GM19468 (cell line): Measurements from ENCODE around the gene CITED2.
A peak's percentile ranks its signal among the peaks of the same experiment; 100 is the strongest.

ENCODE experiments used
- ATAC-seq: cut with Tn5 transposase; IDR thresholded peaks from one replicate; pipeline ENCODE4 v1.9.1; 2021; ENCODE audit warnings: mild to moderate bottlenecking, moderate library complexity, moderate number of reproducible peaks; ENCODE audit not compliant: unreplicated experiment; ENCODE audit errors: extremely low read depth

The CITED2 gene

DNA sequence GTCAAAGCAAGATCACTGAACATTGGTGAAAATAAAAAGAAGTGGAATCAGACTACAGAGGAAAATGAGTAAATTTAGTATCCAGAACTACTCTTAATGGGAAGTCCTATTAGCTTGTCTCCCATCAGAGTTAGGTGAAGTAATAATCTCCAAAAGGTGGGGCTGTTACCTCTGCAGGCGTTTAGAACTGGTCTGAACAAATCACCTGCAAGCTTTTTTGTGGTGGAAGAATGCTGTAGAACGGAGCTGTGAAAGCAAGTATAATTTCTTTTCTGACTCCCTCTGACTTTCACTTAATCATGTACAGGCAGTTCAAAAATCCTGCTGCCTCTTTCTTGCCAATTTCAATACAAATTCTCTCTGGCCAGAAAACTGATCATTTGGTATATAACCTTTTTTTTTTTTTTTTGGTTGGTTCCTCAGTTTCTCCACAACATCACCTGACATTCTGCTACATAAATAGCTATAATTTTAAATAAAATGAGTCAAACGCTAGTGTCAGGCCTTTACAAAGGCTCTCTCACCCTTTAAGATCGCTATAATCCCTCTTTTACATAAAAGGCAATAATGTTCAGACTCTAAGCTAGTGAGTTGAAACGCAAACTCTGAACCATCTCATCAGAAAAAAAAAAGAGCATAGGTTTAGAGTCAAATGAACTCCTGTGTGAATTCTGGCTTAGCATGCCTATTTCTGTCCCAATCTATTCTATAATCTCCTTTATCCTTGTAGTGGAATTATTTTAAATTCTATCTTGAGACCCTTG lies 38.8 kb downstream of the CITED2 start:
- no peak for ATAC-seq

GRCh38 chr6:139334806-139335446 lies 39.5 kb downstream of the CITED2 start:
- ATAC-seq, result no peak

DNA sequence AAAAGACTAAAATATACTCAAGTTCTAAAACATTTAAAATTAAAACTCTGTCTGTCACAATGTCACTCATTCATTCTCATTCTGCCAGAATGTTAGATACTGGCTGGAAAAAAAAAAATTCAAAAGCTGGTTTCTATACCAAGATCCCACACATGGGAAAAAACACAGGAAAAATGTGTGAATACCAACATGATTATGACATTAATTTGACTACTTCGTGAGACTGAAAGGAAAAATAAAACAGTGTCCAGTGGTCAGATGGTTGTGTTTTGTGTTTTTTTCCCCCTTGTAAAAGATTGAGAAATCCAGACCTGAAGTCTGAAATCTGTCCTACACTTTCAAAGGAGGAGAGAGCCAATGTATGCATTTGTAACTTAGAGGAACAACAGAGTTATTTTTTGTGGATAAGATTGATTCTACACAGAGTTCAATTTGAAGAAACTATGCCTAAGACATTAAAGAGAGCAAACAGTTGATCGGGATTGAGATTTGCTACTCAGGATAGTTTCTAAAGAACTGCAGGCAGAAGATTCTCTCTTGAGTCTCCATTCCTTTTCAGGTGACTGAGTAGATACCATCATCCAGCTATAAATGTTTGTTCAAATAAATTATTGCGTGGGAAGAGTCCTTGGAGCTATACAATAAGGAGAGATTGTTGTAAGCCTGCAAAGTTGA lies 43.5 kb downstream of the CITED2 start:
- ATAC-seq, result no peak

GRCh38 chr6:139330306-139330705 lies 44.1 kb downstream of the CITED2 start:
- no peak for ATAC-seq

- ATAC-seq, result no peak
These were observed 45.2 kb downstream of the CITED2 start for GRCh38 chr6:139329224-139329623.

DNA sequence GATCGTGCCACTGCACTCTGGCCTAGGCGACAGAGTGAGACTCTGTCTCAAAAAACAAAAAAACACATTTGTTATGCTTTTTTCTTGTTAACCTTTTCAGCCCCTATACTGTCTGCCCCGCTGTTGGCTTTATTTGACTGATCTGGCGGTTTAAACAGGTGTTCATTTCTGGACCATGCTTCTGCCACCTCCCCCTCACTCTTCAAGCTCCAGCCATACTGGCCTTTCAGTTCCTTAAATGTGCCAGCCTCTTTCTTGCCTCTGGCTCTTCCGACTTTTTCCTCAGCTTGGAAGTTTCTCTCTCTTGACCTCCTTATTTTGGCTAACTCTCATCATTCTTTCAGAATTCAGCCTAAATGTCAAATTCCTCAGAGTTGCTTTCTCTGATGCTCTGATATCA lies 47.4 kb downstream of the CITED2 start:
- ATAC-seq, result peak; percentile 48

DNA sequence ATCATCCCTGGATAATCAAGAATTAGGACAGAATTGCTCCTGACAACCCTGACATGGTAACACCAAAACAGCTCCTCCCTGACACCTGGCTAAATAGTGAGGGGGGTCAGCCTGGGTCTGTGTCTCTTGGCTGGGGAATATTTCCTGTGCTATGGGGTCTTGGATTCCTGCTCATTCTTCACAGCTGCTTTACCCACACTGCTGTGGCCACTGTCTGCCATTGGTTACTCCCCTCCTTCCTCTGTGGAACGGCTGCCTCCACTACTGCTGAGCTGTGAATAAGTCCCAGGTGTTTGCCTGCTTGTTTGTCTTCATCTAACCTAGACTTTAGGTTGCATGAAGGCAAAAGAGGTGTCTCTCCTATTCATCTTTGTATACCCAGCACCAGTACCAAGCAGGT lies 48.8 kb downstream of the CITED2 start:
- ATAC-seq, result no peak

DNA sequence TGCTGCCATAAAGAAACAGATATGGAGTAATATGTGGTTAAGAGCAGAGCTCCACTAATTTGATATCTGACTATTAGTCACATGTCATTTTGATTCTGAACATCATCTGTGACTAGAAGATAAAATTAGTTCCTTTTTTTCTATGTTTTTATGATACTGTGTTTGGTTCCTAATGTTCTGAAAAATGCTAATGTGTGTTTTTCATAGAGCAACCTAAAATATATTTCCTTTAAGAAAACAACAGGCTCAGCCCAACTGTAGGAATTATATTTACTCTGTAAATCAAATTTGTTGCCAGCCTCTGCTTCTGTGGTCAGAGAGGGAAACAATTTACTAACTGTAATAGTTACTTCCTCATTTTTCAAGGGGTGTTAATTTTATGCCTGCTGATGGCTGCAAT lies 49.3 kb downstream of the CITED2 start:
- peak; percentile 25 for ATAC-seq

DNA sequence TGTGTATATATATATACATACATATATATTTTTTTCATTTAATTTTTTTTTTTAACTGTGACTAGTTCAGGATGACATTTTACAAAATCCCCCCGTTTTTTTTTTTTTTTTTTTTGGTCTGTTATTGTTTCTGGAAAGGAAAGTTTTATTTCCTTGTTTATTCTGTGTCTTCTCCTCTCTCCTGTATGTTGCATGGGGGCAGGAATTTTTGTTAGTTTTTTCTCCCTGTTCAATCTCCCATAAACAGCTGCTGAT lies 50.2 kb downstream of the CITED2 start:
- ATAC-seq, result no peak

DNA sequence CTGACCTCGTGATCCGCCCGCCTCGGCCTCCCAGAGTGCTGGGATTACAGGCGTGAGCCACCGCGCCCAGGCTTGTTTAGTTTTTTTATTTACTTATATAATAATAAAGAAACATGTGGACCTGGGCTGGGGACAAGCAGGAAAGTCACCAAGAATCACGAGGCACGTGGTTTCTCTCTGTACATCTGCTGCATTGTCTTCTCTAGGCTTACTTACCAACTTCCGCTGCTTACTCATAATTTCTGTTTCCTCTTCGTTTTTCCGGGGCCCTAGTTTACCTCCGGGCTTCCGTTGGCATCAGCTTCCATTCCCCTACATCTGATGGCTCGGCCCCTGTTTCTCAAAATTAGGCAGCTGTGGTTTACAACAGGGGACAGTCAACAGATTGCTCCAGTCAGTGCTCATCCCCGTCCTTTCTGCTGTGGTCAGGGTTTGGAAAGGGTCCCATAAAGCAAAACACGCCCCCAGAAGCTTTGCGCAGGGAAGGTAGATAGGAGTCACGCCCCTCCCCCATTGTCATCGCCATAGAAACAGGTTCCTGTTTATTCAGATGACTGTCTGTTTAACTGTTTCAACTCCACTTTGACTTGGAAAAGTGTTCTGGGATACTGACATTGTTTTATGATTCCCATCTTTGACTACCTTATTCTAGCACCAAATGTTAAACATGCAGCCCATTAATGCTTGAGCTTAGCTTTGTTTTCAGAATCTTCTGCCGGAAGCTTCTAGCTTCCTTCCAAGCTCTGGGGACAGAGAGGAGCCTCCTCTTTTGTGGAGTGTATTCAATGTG lies 50.7 kb downstream of the CITED2 start:
- peak; percentile 13 for ATAC-seq
